ENCODE data around the gene PHACTR3.

DNA sequence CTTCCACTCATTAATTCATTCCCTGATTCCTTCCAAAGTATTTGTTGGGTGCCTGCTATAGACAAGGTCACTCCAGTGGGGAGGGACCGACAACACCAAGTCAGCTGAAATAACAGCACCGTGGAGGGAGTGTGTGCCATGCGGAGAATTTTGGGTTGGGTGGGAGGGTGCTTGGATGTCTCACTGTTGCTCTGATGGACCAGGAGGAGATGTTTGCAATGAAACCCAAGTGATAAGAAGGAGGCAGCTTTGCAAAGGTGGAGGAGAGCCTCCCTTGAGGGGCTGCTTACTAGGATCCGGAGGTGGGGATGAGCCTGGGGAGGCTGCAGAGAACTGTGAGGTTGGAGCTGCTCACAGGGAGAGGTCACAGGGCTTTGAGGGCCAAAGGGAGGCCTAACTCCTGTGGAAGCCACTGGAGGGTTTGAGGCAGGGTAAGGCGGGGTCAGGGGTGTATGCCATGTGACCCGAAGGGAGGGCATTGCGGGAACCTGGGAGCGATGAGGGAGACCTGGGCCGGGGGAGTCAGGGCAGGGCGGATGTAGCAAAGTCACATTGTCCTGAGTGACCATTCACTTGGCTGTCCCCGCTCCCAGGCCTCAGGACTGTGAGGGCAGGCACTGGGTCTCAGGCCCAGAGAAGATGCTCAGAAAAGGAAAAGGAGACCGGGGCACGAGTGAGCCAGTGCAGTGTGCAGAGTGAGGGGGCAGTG lies 124.5 kb downstream of the PHACTR3 start:
- TF ChIP-seq, protein P1, sequence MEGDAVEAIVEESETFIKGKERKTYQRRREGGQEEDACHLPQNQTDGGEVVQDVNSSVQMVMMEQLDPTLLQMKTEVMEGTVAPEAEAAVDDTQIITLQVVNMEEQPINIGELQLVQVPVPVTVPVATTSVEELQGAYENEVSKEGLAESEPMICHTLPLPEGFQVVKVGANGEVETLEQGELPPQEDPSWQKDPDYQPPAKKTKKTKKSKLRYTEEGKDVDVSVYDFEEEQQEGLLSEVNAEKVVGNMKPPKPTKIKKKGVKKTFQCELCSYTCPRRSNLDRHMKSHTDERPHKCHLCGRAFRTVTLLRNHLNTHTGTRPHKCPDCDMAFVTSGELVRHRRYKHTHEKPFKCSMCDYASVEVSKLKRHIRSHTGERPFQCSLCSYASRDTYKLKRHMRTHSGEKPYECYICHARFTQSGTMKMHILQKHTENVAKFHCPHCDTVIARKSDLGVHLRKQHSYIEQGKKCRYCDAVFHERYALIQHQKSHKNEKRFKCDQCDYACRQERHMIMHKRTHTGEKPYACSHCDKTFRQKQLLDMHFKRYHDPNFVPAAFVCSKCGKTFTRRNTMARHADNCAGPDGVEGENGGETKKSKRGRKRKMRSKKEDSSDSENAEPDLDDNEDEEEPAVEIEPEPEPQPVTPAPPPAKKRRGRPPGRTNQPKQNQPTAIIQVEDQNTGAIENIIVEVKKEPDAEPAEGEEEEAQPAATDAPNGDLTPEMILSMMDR (IDR thresholded peaks at IDR 0.05; ENCODE audit: insufficient read depth, low read depth, low read length), result no peak
- TF ChIP-seq EZH2 (IDR thresholded peaks at IDR 0.05; ENCODE audit: insufficient read depth, low read length), result no peak

All from astrocyte (in vitro differentiated cells and primary cell).